ENCODE data around the gene SPTAN1. TPM values are rescaled to one million over a fixed set of nuclear protein-coding genes. Genes with fewer than 3 reads are reported as not detected.

Gene SPTAN1
- total and polyA plus RNA-seq, 9 donors, result 120 to 301 (median 261) TPM

DNA sequence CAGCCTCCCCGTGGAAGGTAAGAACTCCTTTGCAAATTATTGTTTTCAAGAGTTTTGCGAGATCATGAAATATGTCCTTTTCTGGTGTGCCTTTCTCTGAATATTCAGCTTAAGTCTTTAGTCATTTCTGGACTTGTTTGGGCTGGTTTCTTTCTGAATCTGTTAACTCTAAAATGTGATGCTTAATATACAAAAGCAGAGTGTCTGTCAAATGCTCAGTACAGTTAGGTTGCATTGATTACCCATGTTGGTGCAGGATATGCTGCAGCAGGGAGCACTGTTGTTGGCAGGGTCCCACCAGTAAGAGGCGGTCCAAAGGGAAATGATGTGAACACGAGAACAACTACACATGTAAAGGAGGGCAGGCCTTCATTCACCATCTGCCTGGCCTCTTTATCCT, 47.7 kb downstream of the SPTAN1 start:
- no peak overlapping the region for H3K27ac ChIP-seq
- no peak for DNase-seq
- 65 to 70% (median 69%) methylated on average over 4 of the region's 4 CpGs for WGBS, 3 donors
- no peaks in the 10 kb centered on the region for H3K27me3 ChIP-seq
- no peak overlapping the region for H3K4me3 ChIP-seq
- H3K36me3 ChIP-seq, result no peaks in the 10 kb centered on the region
- no peaks in the 10 kb centered on the region for H3K4me1 ChIP-seq (ENCODE audit: insufficient read depth)
- TF ChIP-seq POLR2A (IDR thresholded peaks at IDR 0.05) (no peak), CTCF (IDR thresholded peaks at IDR 0.05) (no peak), EP300 (IDR thresholded peaks at IDR 0.05) (no peak)
- intact Hi-C loops (cut with DNase I), result no loop called here
- H3K9me3 ChIP-seq, result no peaks in the 10 kb centered on the region

DNA sequence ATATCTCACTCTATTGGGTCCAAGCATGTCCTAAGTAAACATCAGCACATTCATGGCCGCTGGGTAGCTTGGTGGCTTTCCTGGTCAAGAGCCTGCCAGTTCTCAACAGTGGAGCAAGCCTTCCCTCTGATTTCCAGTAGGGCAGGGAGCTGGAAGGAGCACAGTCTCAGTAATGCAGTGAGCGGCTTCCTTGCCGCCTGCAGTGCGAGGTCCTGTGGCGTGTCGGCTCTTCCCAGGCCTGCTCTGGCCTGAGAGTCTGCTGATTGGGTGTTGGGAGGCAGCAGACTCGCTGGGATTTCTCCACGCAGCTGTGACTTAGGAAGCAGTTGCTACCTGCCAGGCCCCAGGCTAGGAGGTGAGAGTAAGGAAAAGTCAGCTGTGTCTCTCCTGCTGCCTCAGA, 51.3 kb downstream of the SPTAN1 start:
- Histone ChIP-seq H3K27ac (no peak overlapping the region), H3K36me3 (no peaks in the 10 kb centered on the region), H3K27me3 (no peaks in the 10 kb centered on the region), H3K4me1 (ENCODE audit: insufficient read depth) (no peaks in the 10 kb centered on the region), H3K9me3 (no peaks in the 10 kb centered on the region), H3K4me3 (no peak overlapping the region)
- 85 to 91% (median 89%) methylated on average over 8 of the region's 8 CpGs for WGBS, 3 donors
- intact Hi-C loops (cut with DNase I), result no loop called here
- DNase-seq, result no peak
- TF ChIP-seq CTCF (IDR thresholded peaks at IDR 0.05) (no peak), EP300 (IDR thresholded peaks at IDR 0.05) (no peak), POLR2A (IDR thresholded peaks at IDR 0.05) (no peak)

DNA sequence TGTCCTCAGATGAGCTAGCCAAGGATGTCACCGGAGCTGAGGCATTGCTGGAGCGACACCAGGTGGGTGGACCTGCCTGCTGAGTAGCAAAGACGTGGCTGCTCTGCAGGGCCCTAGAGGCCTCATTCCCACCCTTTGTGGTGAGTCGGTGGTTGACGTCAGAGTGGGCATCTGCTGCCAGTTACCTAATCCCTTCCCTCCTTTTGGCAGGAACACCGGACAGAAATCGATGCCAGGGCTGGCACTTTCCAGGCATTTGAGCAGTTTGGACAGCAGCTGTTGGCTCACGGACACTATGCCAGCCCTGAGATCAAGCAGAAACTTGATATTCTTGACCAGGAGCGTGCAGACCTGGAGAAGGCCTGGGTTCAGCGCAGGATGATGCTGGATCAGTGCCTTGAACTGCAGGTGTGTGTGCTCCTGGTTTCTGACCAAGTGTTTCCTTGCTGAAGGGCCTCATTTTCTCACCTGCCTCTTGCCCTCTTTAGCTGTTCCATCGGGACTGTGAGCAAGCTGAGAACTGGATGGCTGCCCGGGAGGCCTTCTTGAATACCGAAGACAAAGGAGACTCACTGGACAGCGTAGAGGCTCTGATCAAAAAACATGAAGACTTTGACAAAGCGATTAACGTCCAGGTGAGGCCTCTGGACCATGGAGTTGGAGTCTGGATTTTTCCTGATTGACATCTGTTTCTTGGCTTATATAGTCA, 55.4 kb downstream of the SPTAN1 start:
- TF ChIP-seq POLR2A (IDR thresholded peaks at IDR 0.05) (no peak), CTCF (IDR thresholded peaks at IDR 0.05) (no peak), EP300 (IDR thresholded peaks at IDR 0.05) (no peak)
- no peak for DNase-seq
- 76 to 83% (median 82%) methylated on average over 15 to 16 of the region's 16 CpGs for WGBS, 3 donors
- H3K4me3 ChIP-seq, result no peak overlapping the region
- no peaks in the 10 kb centered on the region for H3K27me3 ChIP-seq
- intact Hi-C loops (cut with DNase I), result no loop called here
- no peak overlapping the region for H3K27ac ChIP-seq
- H3K4me1 ChIP-seq (ENCODE audit: insufficient read depth), result no peaks in the 10 kb centered on the region
- no peaks in the 10 kb centered on the region for H3K36me3 ChIP-seq
- H3K9me3 ChIP-seq, result no peaks in the 10 kb centered on the region

GRCh38 chr9:128610897-128611296, 58.5 kb downstream of the SPTAN1 start:
- Histone ChIP-seq H3K27me3 (no peaks in the 10 kb centered on the region), H3K27ac (no peak overlapping the region), H3K36me3 (no peaks in the 10 kb centered on the region), H3K9me3 (no peaks in the 10 kb centered on the region), H3K4me1 (ENCODE audit: insufficient read depth) (no peaks in the 10 kb centered on the region), H3K4me3 (no peak overlapping the region)
- intact Hi-C loops (cut with DNase I), result no loop called here
- DNase-seq, result no peak
- TF ChIP-seq CTCF (IDR thresholded peaks at IDR 0.05), result no peak
- no peak for TF ChIP-seq EP300 (IDR thresholded peaks at IDR 0.05)
- TF ChIP-seq POLR2A (IDR thresholded peaks at IDR 0.05), result no peak
- WGBS, 3 donors, result 88 to 95% (median 92%) methylated on average over 3 of the region's 3 CpGs
